Left ventricle myocardium inferior (tissue), 1 donor: ENCODE measurements around the gene TEX19. TPM values are rescaled to one million over a fixed set of nuclear protein-coding genes. Genes with fewer than 3 reads are reported as not detected.
"Not testable (repeated sequence)": the region's sequence is repeated elsewhere in the genome, so short reads cannot be mapped to it uniquely, and the experiment has no call there.

ENCODE experiments used
- DNase-seq: peaks from one replicate; pipeline ENCODE4 v3.0.0-alpha.2; 2020
- H3K27ac ChIP-seq: fragments of 200-600 bp; replicated peaks from 2 replicates; pipeline ENCODE4 v1.8.0; 2021
- H3K27me3 ChIP-seq: fragments of 200-600 bp; 2 replicates; pipeline ENCODE4 v1.8.0; 2021; ENCODE audit warnings: low read depth
- H3K36me3 ChIP-seq: fragments of 200-600 bp; 2 replicates; pipeline ENCODE4 v1.8.0; 2021
- H3K4me1 ChIP-seq: fragments of 200-600 bp; 2 replicates; pipeline ENCODE4 v1.8.0; 2021
- H3K4me3 ChIP-seq: fragments of 200-600 bp; 2 replicates; pipeline ENCODE4 v1.8.0; 2021; ENCODE audit warnings: mild to moderate bottlenecking, moderate library complexity
- H3K9me3 ChIP-seq: fragments of 200-600 bp; replicated peaks from 2 replicates; pipeline ENCODE4 v1.8.0; 2021
- CTCF ChIP-seq: fragments of 200-600 bp; IDR thresholded peaks from 2 replicates; pipeline ENCODE4 v1.8.0; 2021; ENCODE audit warnings: antibody characterized with exemption, mild to moderate bottlenecking, borderline replicate concordance
- intact Hi-C: fragments of 100-400 bp; cut with micrococcal nuclease; formaldehyde crosslinking; loops from one replicate; pipeline ENCODE4 v1.11.0; 2022
- total RNA-seq: library from RNA; stranded (reverse); fragmentation: NEBNext Ultra II Directional; extraction: Animal tissue kit (Norgen Biotek cat#: 25700); gene quantifications from one replicate; pipeline ENCODE4 v1.2.1, GENCODE V29; 2021
- donor health status: DM: no; HTN: yes; CAD: no; lungs with severe emphysema.

The TEX19 gene
- total RNA-seq, 1 donor from 2014 or later, result not detected

DNA sequence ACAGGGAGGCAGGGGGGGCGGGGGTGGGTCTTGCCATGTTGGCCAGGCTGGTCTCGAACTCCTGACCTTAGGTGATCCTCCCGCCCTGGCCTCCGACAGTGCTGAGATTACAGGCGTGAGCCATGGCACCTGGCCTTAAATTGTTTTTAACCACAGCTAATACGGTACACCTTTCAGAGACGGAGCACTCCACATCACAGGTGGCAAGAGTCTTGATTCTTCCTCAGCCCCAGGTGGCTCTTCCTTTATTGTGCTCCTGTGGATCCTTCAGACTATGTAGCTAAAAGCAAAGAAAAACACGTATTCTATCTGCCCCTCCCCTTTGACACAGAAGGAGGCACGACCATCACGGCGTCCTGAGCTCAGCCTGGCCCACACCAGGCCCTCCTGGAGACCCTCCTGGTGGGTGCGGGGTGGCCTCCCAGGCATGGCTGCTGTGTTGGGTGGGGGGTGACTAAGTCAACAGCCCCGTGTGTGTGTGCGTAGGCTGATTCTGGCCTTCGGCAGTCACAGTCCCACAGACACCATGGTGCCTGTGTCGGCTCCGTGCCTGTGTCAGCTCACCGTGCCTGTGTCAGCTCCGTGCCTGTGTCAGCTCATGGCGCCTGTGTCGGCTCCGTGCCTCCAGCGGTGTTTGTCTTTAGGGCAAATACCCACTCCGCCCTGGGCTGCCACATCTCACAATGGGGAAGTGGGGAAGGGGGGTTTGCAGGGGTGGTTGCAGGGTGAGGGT is 14.7 kb upstream of the TEX19 start:
- H3K36me3 ChIP-seq, result no peaks in the 10 kb centered on the region
- intact Hi-C loops, result no loop called here
- DNase-seq, result no peak
- H3K27me3 ChIP-seq, result peaks cover 15% of the 10 kb centered on the region
- H3K9me3 ChIP-seq, result no peaks in the 10 kb centered on the region
- H3K4me1 ChIP-seq, result peaks cover 7% of the 10 kb centered on the region
- H3K27ac ChIP-seq, result no peak overlapping the region
- no peak overlapping the region for H3K4me3 ChIP-seq
- TF ChIP-seq CTCF, result no peak

- Histone ChIP-seq H3K36me3 (no peaks in the 10 kb centered on the region), H3K4me1 (peaks cover 6% of the 10 kb centered on the region), H3K27ac (no peak overlapping the region), H3K4me3 (no peak overlapping the region), H3K27me3 (peaks cover 15% of the 10 kb centered on the region), H3K9me3 (no peaks in the 10 kb centered on the region)
- TF ChIP-seq CTCF, result no peak
- no peak for DNase-seq
- intact Hi-C loops, result no loop called here
Observed at GRCh38 chr17:82345151-82345976, 13.7 kb upstream of the TEX19 start.

GRCh38 chr17:82346342-82347300 is 12.4 kb upstream of the TEX19 start:
- Histone ChIP-seq H3K4me3 (no peak overlapping the region), H3K36me3 (no peaks in the 10 kb centered on the region), H3K27me3 (peaks cover 15% of the 10 kb centered on the region), H3K9me3 (no peaks in the 10 kb centered on the region), H3K4me1 (peaks cover 6% of the 10 kb centered on the region), H3K27ac (no peak overlapping the region)
- TF ChIP-seq CTCF, result no peak
- DNase-seq, result no peak
- intact Hi-C loops, result no loop called here

DNA sequence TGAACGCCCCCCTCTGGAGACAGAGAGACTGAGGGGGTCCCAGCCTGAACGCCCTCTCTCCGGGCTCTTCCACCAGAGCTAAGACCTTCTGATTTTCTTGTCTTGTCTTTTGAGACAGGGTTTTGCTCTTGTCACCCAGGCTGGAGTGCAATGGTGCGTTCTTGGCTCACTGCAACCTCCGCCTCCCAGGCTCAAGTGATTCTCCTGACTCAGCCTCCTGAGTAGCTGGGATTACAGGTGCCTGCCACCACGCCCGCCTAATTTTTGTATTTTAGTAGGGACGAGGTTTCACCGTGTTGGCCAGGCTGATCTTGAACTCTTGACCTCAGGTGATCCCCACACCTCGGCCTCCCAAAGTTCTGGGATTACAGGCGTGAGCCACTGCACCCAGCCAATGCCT is 11.1 kb upstream of the TEX19 start:
- intact Hi-C loops, H3K9me3 ChIP-seq: not testable (repeated sequence)

GRCh38 chr17:82348434-82348833 is 10.6 kb upstream of the TEX19 start:
- Histone ChIP-seq H3K27me3 (peaks cover 15% of the 10 kb centered on the region), H3K4me3 (no peak overlapping the region), H3K27ac (no peak overlapping the region), H3K9me3 (no peaks in the 10 kb centered on the region), H3K4me1 (peaks cover 6% of the 10 kb centered on the region), H3K36me3 (no peaks in the 10 kb centered on the region)
- DNase-seq, result no peak
- intact Hi-C loops, result no loop called here
- no peak for TF ChIP-seq CTCF

More for the DNA sequence above, 11.1 kb upstream of the TEX19 start:
- H3K27ac ChIP-seq, H3K4me3 ChIP-seq, H3K4me1 ChIP-seq, H3K36me3 ChIP-seq, DNase-seq: not testable (repeated sequence)
- peaks cover 15% of the 10 kb centered on the region for H3K27me3 ChIP-seq
